MCF 10A (cell line): ENCODE measurements around the gene OR8J1. TPM values are rescaled to one million over a fixed set of nuclear protein-coding genes. Genes with fewer than 3 reads are reported as not detected.
"Not testable (repeated sequence)": the region's sequence is repeated elsewhere in the genome, so short reads cannot be mapped to it uniquely, and the experiment has no call there.

ENCODE experiments used
- BruUV-seq: library from RNA; stranded (reverse); fragments of 400-500 nt; replicated peaks from 2 replicates; lab custom pipeline; 2021; lab: Mats Ljungman, UMichigan
- CTCF ChIA-PET: fragments of 300-600 bp; sonication (Branson Sonifier 250); formaldehyde crosslinking; extraction: SDS; loops from one replicate; lab custom pipeline; 2021; ENCODE audit warnings: antibody characterized with exemption, inconsistent platforms; lab: Yijun Ruan, JAX
- POLR2A ChIA-PET: fragments of 300-600, 350-650 bp; sonication (Branson Sonifier 250); formaldehyde crosslinking; extraction: SDS; loops from one replicate; lab custom pipeline; 2020; ENCODE audit warnings: antibody characterized with exemption, inconsistent platforms; lab: Yijun Ruan, JAX
- DNase-seq: peaks from one replicate; pipeline ENCODE4 v3.0.0-alpha.2; 2018; ENCODE audit not compliant: unreplicated experiment
- H3K27ac Mint-ChIP-seq: one replicate; pipeline ENCODE4 v1.8.0; 2022; ENCODE audit warnings: mild to moderate bottlenecking, low read depth, mixed read lengths; ENCODE audit not compliant: unreplicated experiment
- H3K27me3 Mint-ChIP-seq: one replicate; pipeline ENCODE4 v1.8.0; 2022; ENCODE audit warnings: mixed read lengths; ENCODE audit not compliant: insufficient read depth, unreplicated experiment
- H3K36me3 Mint-ChIP-seq: one replicate; pipeline ENCODE4 v1.8.0; 2022; ENCODE audit warnings: mild to moderate bottlenecking, moderate library complexity, mixed read lengths; ENCODE audit not compliant: insufficient read depth, unreplicated experiment
- H3K4me1 Mint-ChIP-seq: one replicate; pipeline ENCODE4 v1.8.0; 2022; ENCODE audit warnings: mixed read lengths; ENCODE audit not compliant: insufficient read depth, unreplicated experiment
- H3K4me3 Mint-ChIP-seq: one replicate; pipeline ENCODE4 v1.8.0; 2022; ENCODE audit warnings: mild to moderate bottlenecking, moderate library complexity, mixed read lengths; ENCODE audit not compliant: unreplicated experiment
- H3K9me3 Mint-ChIP-seq: one replicate; pipeline ENCODE4 v1.8.0; 2022; ENCODE audit warnings: mixed read lengths; ENCODE audit not compliant: unreplicated experiment
- intact Hi-C: fragments of 100-400 bp; cut with micrococcal nuclease; formaldehyde crosslinking; loops from 2 replicates; pipeline ENCODE4 v1.14.1; 2022
- total RNA-seq: library from RNA; stranded (reverse); gene quantifications from 2 replicates; pipeline ENCODE4 v1.2.3, GENCODE V29; 2022
- TF ChIP-seq, protein P1 (sequence below): fragments of 200-600 bp; IDR thresholded peaks from one replicate; pipeline ENCODE4 v1.8.0; 2022; ENCODE audit warnings: antibody characterized with exemption, mild to moderate bottlenecking; ENCODE audit not compliant: unreplicated experiment

Gene OR8J1
- total RNA-seq, 1 experiment from 2014 or later, result not detected

GRCh38 chr11:56380120-56380519 lies 26.0 kb downstream of the OR8J1 start:
- TF ChIP-seq, protein P1, sequence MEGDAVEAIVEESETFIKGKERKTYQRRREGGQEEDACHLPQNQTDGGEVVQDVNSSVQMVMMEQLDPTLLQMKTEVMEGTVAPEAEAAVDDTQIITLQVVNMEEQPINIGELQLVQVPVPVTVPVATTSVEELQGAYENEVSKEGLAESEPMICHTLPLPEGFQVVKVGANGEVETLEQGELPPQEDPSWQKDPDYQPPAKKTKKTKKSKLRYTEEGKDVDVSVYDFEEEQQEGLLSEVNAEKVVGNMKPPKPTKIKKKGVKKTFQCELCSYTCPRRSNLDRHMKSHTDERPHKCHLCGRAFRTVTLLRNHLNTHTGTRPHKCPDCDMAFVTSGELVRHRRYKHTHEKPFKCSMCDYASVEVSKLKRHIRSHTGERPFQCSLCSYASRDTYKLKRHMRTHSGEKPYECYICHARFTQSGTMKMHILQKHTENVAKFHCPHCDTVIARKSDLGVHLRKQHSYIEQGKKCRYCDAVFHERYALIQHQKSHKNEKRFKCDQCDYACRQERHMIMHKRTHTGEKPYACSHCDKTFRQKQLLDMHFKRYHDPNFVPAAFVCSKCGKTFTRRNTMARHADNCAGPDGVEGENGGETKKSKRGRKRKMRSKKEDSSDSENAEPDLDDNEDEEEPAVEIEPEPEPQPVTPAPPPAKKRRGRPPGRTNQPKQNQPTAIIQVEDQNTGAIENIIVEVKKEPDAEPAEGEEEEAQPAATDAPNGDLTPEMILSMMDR, result no peak
- intact Hi-C loops, result no loop called here
- ChIA-PET POLR2A (no interaction called here), CTCF (no interaction called here)
- no peaks in the 10 kb centered on the region for H3K36me3 Mint-ChIP-seq
- no peak overlapping the region for H3K4me3 Mint-ChIP-seq
- H3K9me3 Mint-ChIP-seq, result peaks cover 26% of the 10 kb centered on the region
- H3K4me1 Mint-ChIP-seq, result no peaks in the 10 kb centered on the region
- H3K27ac Mint-ChIP-seq, result no peak overlapping the region
- H3K27me3 Mint-ChIP-seq, result no peaks in the 10 kb centered on the region
- BruUV-seq, result no TSS peak
- DNase-seq, result no peak

DNA sequence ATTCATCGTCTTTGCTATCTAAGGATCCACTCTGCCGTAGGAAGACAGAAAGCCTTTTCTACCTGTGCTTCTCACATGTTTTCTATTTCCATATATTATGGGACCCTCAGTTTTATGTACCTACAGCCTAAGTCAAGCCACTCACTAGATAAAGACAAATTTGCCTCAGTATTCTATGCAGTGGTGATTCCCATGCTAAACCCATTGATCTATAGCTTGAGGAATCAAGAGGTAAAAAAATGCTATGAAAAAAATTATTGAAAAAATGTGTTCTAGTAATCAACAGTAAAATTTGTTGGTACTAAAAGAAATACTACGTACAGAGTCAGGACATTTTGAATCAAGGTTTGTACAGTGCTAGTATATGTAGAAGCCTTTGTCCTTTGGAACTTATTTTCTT lies 40.3 kb downstream of the OR8J1 start:
- H3K4me3 Mint-ChIP-seq, result no peak overlapping the region
- intact Hi-C loops, result no loop called here
- H3K27me3 Mint-ChIP-seq, result no peaks in the 10 kb centered on the region
- no peaks in the 10 kb centered on the region for H3K36me3 Mint-ChIP-seq
- CTCF ChIA-PET, result interaction anchor here (0.6 kb wide), 1 partner anchor 16 kb away, joined by 4 read pairs; no protein-coding TSS in a partner anchor
- H3K4me1 Mint-ChIP-seq, result no peaks in the 10 kb centered on the region
- peaks cover 14% of the 10 kb centered on the region for H3K9me3 Mint-ChIP-seq
- POLR2A ChIA-PET, result no interaction called here
- DNase-seq, result no peak
- H3K27ac Mint-ChIP-seq, result no peak overlapping the region
- no TSS peak for BruUV-seq
- TF ChIP-seq, protein P1, result no peak

- no peak for DNase-seq
- Mint-ChIP-seq H3K36me3 (no peaks in the 10 kb centered on the region), H3K27me3 (no peaks in the 10 kb centered on the region), H3K9me3 (peaks cover 14% of the 10 kb centered on the region), H3K4me1 (no peaks in the 10 kb centered on the region), H3K4me3 (no peak overlapping the region), H3K27ac (no peak overlapping the region)
- TF ChIP-seq, protein P1, result no peak
- CTCF ChIA-PET, result interaction anchor here (1.0 kb wide), 1 partner anchor 23 kb away, joined by 3 read pairs; no protein-coding TSS in a partner anchor
- intact Hi-C loops, result no loop called here
- POLR2A ChIA-PET, result interaction anchor here (0.7 to 1.1 kb wide), 2 partner anchors 23 to 43 kb away, joined by 3 to 4 read pairs; no protein-coding TSS in a partner anchor
- no TSS peak for BruUV-seq
Measured at GRCh38 chr11:56396047-56396446, 42.0 kb downstream of the OR8J1 start.

DNA sequence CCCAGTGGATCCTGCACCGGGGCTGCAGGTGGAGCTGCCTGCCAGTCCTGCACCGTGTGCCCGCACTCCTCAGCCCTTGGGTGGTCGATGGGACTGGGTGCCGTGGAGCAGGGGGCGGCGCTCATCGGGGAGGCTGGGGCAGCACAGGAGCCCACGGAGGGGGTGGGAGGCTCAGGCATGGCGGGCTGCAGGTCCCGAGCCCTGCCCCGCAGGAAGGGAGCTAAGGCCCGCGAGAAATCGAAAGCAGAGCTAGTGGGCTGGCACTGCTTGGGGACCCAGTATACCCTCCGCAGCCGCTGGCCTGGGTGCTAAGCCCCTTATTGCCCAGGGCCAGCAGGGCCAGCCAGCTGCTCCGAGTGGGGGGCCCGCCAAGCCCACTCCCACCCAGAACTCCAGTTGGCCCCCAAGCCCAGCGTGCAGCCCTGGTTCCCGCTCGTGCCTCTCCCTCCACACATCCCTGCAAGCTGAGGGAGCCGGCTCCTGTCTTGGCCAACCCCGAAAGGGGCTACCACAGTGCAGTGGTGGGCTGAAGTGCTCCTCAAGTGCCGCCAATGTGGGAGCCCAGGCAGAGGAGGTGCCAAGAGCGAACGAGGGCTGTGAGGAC lies 47.9 kb downstream of the OR8J1 start:
- H3K36me3 Mint-ChIP-seq, H3K27me3 Mint-ChIP-seq, CTCF ChIA-PET, H3K4me1 Mint-ChIP-seq, intact Hi-C loops, H3K27ac Mint-ChIP-seq, DNase-seq, H3K4me3 Mint-ChIP-seq, BruUV-seq: not testable (repeated sequence)
- POLR2A ChIA-PET, result interaction anchor here (0.7 kb wide), 1 partner anchor 29 kb away, joined by 3 read pairs; no protein-coding TSS in a partner anchor
- H3K9me3 Mint-ChIP-seq, result peaks cover 17% of the 10 kb centered on the region
